22Rv1 (cell line): ENCODE results near the gene PCYT2.

ENCODE experiments used
- CTCF ChIP-seq: fragments of 450-650 bp; IDR thresholded peaks from 2 replicates; pipeline ENCODE4 v1.5.1; 2017; ENCODE audit warnings: mild to moderate bottlenecking
- ZFX ChIP-seq: fragments of 450-650 bp; IDR thresholded peaks from 2 replicates; pipeline ENCODE4 v1.6.1; 2017; ENCODE audit warnings: antibody characterized with exemption, borderline replicate concordance

- no peak for TF ChIP-seq CTCF
- TF ChIP-seq ZFX, result no peak
Observed at GRCh38 chr17:81889602-81890001, 21.6 kb downstream of the PCYT2 start.
